MG63 (cell line): ENCODE results near the gene NOD1. TPM values are rescaled to one million over a fixed set of nuclear protein-coding genes. Genes with fewer than 3 reads are reported as not detected.

ENCODE experiments used
- DNase-seq: peaks from one replicate; pipeline ENCODE4 v3.0.0-alpha.2; 2020
- H3K27me3 ChIP-seq: fragments of 250-450 bp; sonication (Bioruptor Pico); 2 replicates; pipeline ENCODE4 v1.5.1; 2020; ENCODE audit warnings: mild to moderate bottlenecking, moderate library complexity
- H3K36me3 ChIP-seq: fragments of 250-450 bp; sonication (Bioruptor Pico); 2 replicates; pipeline ENCODE4 v1.5.1; 2020; ENCODE audit warnings: mild to moderate bottlenecking, moderate library complexity
- H3K4me3 ChIP-seq: fragments of 250-450 bp; sonication (Bioruptor Pico); 2 replicates; pipeline ENCODE4 v1.5.1; 2020; ENCODE audit warnings: mild to moderate bottlenecking, moderate library complexity
- H3K9me3 ChIP-seq: fragments of 250-450 bp; sonication (Bioruptor Pico); 2 replicates; pipeline ENCODE4 v1.5.1; 2020; ENCODE audit warnings: mild to moderate bottlenecking, moderate library complexity
- total RNA-seq: library from RNA; depleted of rRNA; stranded (reverse); fragments of >200 nt; shearing (Covaris generic); gene quantifications from 2 replicates; pipeline ENCODE4 v1.2.3, GENCODE V29; 2014; ENCODE audit warnings: low replicate concordance

Gene NOD1
- total RNA-seq, 1 experiment from 2014 or later = 2.5 TPM

GRCh38 chr7:30475580-30475979 is 3.0 kb downstream of the NOD1 start:
- Histone ChIP-seq H3K4me3 (no peak overlapping the region), H3K9me3 (peaks cover 2% of the 10 kb centered on the region; the same call in 1 of the 2 replicates), H3K27me3 (no peaks in the 10 kb centered on the region), H3K36me3 (peaks cover 4% of the 10 kb centered on the region; the same call in 1 of the 2 replicates)
- peak; percentile 33 for DNase-seq

- no peaks in the 10 kb centered on the region for H3K27me3 ChIP-seq
- H3K4me3 ChIP-seq = no peak overlapping the region
- peaks cover 4% of the 10 kb centered on the region; the same call in 1 of the 2 replicates for H3K36me3 ChIP-seq
- peak; percentile 70 for DNase-seq
- peaks cover 2% of the 10 kb centered on the region; the same call in 1 of the 2 replicates for H3K9me3 ChIP-seq
Observed at GRCh38 chr7:30474893-30475292, 3.7 kb downstream of the NOD1 start.

DNA sequence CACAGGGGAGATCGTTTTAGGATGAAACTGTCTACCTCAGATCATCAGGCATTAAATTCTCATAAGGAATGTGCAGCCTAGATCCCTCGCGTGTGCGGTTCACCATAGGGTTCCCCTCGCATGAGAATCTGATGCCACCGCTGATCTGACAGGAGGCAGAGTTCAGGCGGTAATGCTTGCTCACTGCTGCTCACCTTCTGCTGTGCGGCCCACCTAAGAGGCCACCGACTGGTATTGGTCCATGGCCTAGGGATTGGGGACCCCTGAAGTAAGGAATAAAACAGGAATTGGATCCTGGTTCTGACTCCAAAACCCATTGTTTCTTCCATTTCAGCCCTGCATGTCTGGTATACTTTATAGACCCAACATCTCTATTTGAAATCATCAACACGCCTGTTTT is 4.1 kb downstream of the NOD1 start:
- peaks cover 4% of the 10 kb centered on the region; the same call in 1 of the 2 replicates for H3K36me3 ChIP-seq
- no peak for DNase-seq
- H3K27me3 ChIP-seq = no peaks in the 10 kb centered on the region
- H3K9me3 ChIP-seq = no peaks in the 10 kb centered on the region
- H3K4me3 ChIP-seq = no peak overlapping the region

DNA sequence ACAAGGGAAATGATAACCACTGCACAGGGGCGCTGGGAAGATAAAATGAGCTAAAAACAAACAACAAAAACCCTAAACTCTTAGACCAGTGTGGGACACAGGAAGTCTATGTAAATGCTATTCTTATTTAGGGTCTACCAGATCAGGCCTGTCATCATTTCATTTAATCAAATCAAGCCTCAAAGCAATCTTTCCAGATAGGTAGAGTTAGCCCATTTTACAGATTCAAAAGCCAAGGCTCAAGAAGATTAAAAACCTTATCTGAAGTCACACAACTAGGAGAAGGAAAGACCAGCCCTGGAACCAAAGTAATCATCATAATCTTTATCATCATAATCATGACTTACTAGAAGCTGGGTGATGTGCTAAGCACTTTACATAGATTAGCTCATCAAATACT is 4.7 kb downstream of the NOD1 start:
- no peak for DNase-seq
- Histone ChIP-seq H3K4me3 (no peak overlapping the region), H3K36me3 (peaks cover 4% of the 10 kb centered on the region; the same call in 1 of the 2 replicates), H3K27me3 (no peaks in the 10 kb centered on the region), H3K9me3 (no peaks in the 10 kb centered on the region)

DNA sequence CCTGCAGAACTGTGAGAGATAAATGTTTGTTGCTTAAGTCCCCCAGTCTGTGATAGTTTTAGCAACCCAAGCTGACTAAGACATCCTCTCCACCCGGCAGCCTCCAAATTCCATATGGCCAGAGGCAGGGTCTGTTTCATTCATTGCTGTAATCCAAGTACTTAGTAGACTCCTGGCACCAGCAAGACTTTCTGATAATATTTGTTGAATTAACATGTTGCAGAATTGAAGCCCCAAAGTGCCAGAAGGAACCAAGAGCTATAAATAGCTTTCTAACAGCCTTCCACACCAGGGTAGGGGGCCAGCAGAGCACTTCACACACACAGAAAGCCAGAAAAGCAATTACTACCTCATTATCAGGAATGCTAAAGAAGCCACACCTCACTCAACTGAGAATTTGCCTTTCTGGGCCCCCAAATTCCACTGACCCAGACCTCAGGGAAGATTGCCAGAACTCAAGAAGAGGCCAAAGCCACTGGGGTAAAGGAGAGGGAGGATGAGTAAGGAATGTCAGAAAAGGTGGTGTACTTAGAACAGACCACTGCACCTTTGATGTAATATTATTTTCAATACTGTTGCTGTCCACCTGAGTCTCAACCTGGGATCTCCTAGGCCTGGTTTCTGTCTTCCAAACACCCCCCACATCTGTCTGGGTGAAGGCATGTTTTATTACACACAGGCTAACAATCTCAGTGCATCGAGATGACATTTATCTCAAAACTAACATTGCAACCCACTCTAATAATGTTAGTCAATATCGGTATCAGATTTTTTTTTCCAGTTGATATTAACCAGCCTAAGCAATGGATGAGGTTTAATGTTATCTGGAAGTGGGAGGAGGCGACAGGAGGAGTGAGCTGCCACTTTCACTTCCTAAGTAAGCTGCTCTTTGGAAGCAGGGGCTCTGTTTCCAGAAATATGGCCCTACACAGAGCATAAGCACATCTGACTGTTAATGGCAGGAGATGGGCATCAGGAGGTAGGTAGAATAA is 5.5 kb downstream of the NOD1 start:
- Histone ChIP-seq H3K4me3 (no peak overlapping the region), H3K27me3 (no peaks in the 10 kb centered on the region), H3K9me3 (no peaks in the 10 kb centered on the region), H3K36me3 (peaks cover 4% of the 10 kb centered on the region; the same call in 1 of the 2 replicates)
- DNase-seq = peak; percentile 76

DNA sequence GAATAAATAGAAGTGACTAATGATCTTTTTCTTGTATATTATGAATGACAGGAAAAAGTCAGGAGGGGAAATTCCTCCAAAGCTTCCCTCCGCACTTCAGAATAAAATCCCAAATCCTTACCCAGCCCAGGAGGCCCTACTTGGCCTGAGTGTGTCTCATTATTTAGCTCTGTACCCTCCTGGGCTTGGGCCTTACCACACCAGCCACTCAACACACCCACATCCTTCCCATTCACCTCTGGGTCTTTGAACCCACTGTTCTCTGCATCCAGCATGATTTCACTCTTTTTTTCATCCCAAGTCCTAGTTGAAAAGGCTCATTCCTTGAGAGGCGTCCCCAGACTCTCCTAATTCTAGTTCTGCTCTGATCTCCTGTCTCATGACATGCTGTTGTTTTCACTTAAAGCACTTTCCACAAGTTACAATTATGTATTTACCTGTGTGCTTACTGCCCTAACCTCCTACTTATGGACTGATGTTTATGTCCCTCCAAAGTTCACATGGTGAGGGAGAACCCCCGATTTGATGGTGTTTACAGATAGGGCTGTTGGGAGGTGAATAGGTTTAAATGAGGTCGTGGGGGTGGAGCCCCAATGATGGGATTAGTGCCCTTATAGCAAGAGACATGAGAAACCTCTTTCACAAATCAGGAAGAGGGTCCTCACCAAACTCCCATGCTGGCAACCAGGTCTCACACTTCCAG is 6.4 kb downstream of the NOD1 start:
- H3K27me3 ChIP-seq = no peaks in the 10 kb centered on the region
- H3K9me3 ChIP-seq = no peaks in the 10 kb centered on the region
- no peak overlapping the region for H3K4me3 ChIP-seq
- no peak for DNase-seq
- H3K36me3 ChIP-seq = peaks cover 4% of the 10 kb centered on the region; the same call in 1 of the 2 replicates

DNA sequence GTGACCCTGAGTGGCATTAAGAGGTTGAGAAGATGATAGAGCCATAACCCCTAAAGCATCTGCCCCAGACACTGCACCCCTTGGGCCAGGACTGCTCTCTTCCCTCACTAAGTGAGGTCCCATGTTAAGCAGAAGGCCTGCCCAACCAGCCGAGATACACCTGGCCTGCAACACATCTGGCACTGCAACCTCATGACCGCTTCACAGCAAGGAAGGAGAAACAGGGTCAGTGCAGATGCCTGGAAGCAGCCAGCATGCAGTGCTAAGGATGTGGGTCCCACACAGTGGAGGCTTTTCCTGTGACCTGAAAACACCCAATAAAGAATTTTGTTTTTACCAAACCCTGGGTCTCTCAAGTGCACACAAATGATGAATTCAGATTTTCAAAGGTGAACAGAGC is 7.4 kb downstream of the NOD1 start:
- H3K9me3 ChIP-seq = no peaks in the 10 kb centered on the region
- DNase-seq = no peak
- H3K36me3 ChIP-seq = peaks cover 4% of the 10 kb centered on the region; the same call in 1 of the 2 replicates
- no peak overlapping the region for H3K4me3 ChIP-seq
- no peaks in the 10 kb centered on the region for H3K27me3 ChIP-seq

GRCh38 chr7:30470771-30471170 is 7.8 kb downstream of the NOD1 start:
- Histone ChIP-seq H3K4me3 (no peak overlapping the region), H3K9me3 (no peaks in the 10 kb centered on the region), H3K27me3 (no peaks in the 10 kb centered on the region), H3K36me3 (peaks cover 4% of the 10 kb centered on the region; the same call in 1 of the 2 replicates)
- DNase-seq = peak; percentile 76

- H3K9me3 ChIP-seq = no peaks in the 10 kb centered on the region
- no peaks in the 10 kb centered on the region for H3K27me3 ChIP-seq
- no peak overlapping the region for H3K4me3 ChIP-seq
- peaks cover 4% of the 10 kb centered on the region; the same call in 1 of the 2 replicates for H3K36me3 ChIP-seq
- no peak for DNase-seq
Observed at GRCh38 chr7:30470163-30470770, 8.3 kb downstream of the NOD1 start.

GRCh38 chr7:30469303-30469702 is 9.3 kb downstream of the NOD1 start:
- no peaks in the 10 kb centered on the region for H3K27me3 ChIP-seq
- peaks cover 2% of the 10 kb centered on the region; the same call in 1 of the 2 replicates for H3K36me3 ChIP-seq
- no peak overlapping the region for H3K4me3 ChIP-seq
- no peaks in the 10 kb centered on the region for H3K9me3 ChIP-seq
- DNase-seq = peak; percentile 92

DNA sequence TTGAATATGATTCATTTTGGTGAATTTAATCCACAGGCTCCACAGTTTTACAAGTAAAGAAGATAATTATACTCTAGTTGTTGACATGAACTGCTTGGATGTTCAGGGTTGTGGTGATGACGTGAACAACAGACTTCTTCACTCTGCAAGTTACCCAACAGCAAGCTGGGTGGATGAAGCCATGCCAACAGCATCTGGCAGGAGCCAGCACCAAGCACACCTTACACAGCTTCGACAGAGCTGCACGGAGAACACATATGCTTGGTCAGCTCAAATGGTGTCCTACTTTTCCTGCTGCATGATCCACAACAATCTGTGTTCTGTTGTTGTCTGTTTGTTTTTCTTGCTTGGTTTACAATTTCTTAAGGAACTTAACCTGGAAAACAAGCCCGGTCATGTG is 9.8 kb downstream of the NOD1 start:
- no peak for DNase-seq
- Histone ChIP-seq H3K4me3 (no peak overlapping the region), H3K9me3 (no peaks in the 10 kb centered on the region), H3K36me3 (no peaks in the 10 kb centered on the region; the same call in 1 of the 2 replicates), H3K27me3 (no peaks in the 10 kb centered on the region)

GRCh38 chr7:30468041-30468440 is 10.5 kb downstream of the NOD1 start:
- no peak overlapping the region for H3K4me3 ChIP-seq
- no peaks in the 10 kb centered on the region for H3K27me3 ChIP-seq
- DNase-seq = no peak
- H3K9me3 ChIP-seq = no peaks in the 10 kb centered on the region
- no peaks in the 10 kb centered on the region; the same call in 1 of the 2 replicates for H3K36me3 ChIP-seq

DNA sequence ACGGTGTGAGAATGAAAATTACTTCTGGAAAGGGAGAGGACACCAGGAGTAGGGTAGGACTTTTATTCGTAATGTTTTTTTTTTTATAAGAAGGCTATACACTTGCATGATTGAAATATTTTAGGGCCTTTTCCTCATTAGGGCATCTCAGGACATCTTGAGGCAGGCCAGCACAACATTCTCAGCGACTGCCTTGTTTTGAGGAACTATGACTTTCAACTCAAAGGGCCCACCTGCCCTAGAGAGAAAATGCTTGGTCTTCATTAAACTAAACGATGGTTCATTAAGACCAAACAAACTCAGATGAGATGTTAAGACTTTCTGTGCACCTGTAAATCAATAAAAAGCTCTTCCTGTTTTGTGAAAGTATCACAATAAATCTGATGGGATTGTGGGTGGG is 11.3 kb downstream of the NOD1 start:
- no peaks in the 10 kb centered on the region for H3K27me3 ChIP-seq
- DNase-seq = no peak
- no peaks in the 10 kb centered on the region; the same call in 1 of the 2 replicates for H3K36me3 ChIP-seq
- no peaks in the 10 kb centered on the region for H3K9me3 ChIP-seq
- no peak overlapping the region for H3K4me3 ChIP-seq

DNA sequence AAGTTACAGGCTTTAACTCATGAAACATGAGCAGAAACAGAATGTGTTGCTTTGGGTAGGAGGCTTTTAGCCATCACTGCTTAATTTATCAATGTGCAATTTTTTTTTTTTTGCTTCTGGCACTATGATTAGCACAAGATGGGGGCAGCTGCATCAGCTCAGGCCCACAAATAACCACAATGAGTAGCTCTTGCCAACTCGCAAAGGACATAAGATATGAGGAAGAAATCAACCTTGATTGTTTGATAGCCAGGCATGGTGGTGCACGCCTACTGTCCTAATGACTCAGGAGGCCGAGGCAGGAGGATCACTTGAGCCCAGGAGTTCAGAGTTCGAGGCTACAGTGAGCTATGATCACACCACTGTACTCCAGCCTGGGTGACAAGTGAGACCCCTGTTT is 12.3 kb downstream of the NOD1 start:
- DNase-seq = no peak
- no peaks in the 10 kb centered on the region for H3K9me3 ChIP-seq
- no peaks in the 10 kb centered on the region for H3K27me3 ChIP-seq

DNA sequence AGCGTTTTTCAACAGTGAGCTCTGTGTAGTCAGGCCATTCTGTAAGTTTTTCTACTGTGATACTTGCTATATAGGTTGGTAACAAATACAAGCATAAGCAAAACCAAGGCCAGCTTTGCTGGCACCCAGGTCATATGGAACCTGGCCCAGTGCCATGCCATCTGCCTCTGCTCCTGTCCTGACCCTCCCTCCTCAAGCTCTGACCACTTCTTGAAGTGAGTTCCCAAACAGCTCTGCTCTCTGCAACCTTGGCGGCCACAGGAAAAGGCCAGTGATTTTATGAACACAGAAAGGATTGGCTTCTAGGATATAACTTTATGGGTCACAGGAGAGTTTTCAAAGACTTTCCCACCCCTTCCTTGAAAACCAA is 12.8 kb downstream of the NOD1 start:
- H3K27me3 ChIP-seq = no peaks in the 10 kb centered on the region
- H3K36me3 ChIP-seq = no peaks in the 10 kb centered on the region; the same call in 1 of the 2 replicates
- no peak overlapping the region for H3K4me3 ChIP-seq
- no peaks in the 10 kb centered on the region for H3K9me3 ChIP-seq
- no peak for DNase-seq

More for the DNA sequence above, 12.3 kb downstream of the NOD1 start:
- H3K36me3 ChIP-seq = no peaks in the 10 kb centered on the region; the same call in 1 of the 2 replicates
- H3K4me3 ChIP-seq = no peak overlapping the region

DNA sequence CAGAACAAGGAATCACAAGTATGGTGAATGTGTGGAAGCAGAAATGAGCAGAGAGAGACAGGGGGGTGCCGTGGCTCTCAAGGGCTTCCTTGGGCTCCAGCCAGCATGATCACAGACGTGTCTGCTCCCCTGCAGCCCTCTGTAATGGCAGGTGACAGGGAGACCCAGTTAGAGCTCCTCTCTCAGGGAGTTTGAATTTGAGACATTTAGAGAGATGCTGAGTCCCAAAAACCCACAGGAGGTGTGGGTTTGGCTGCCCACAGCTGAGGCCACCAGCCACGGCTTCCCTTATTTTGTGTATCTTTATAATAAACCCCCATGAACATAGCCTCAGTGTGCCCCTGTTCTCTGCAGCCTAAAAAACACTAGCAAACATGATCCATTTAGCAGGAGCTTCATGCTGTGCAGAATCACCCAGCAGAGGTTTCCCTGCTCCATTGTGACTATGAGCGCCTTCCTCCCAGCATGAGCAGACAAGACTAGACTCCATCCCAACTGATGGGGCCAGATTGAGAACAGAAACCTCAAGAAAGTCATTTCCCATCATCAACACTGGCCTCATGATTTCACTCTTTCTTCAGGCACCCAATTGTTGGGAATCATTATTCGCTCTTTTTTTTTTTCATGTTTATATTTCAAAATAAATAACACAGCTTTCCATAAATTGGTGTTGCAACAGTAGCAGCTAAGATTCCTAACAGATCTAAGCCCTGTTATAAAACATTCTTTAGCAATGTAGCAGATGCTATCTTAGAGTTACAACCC is 13.4 kb downstream of the NOD1 start:
- Histone ChIP-seq H3K9me3 (no peaks in the 10 kb centered on the region), H3K4me3 (no peak overlapping the region), H3K27me3 (no peaks in the 10 kb centered on the region), H3K36me3 (peaks cover 2% of the 10 kb centered on the region; the same call in 1 of the 2 replicates)
- no peak for DNase-seq
